WTC11 (cell line): ENCODE data around the gene LARP4B. TPM values are rescaled to one million over a fixed set of nuclear protein-coding genes. Genes with fewer than 3 reads are reported as not detected.

ENCODE experiments used
- ATAC-seq: fragments of 200-7000 bp; cut with Tn5 transposase; 2 replicates; pipeline ENCODE4 v1.10.0; 2021; ENCODE audit warnings: mild to moderate bottlenecking, moderate library complexity
- CTCF ChIA-PET: fragments of 300-600 bp; sonication (Branson Sonifier 250); formaldehyde crosslinking; loops from one replicate; lab custom pipeline; 2021; ENCODE audit warnings: antibody characterized with exemption; lab: Charles Lee
- POLR2A ChIA-PET: fragments of 350-600 bp; sonication (Branson Sonifier 250); formaldehyde crosslinking; loops from one replicate; lab custom pipeline; 2021; ENCODE audit warnings: antibody characterized with exemption; lab: Charles Lee
- DNase-seq: peaks from one replicate; pipeline ENCODE4 v3.0.0; 2021; ENCODE audit warnings: low spot score
- H3K27ac Mint-ChIP-seq: 2 replicates; pipeline ENCODE4 v1.8.0; 2021; ENCODE audit warnings: mixed read lengths
- H3K27me3 Mint-ChIP-seq: 2 replicates; pipeline ENCODE4 v1.8.0; 2021; ENCODE audit warnings: low read depth, mild to moderate bottlenecking, moderate library complexity, mixed read lengths
- H3K36me3 Mint-ChIP-seq: 2 replicates; pipeline ENCODE4 v1.8.0; 2021; ENCODE audit warnings: mixed read lengths
- H3K4me1 Mint-ChIP-seq: 2 replicates; pipeline ENCODE4 v1.8.0; 2022; ENCODE audit warnings: mixed read lengths
- H3K4me3 Mint-ChIP-seq: 2 replicates; pipeline ENCODE4 v1.8.0; 2021; ENCODE audit warnings: mild to moderate bottlenecking, moderate library complexity, mixed read lengths
- H3K9me3 Mint-ChIP-seq: 2 replicates; pipeline ENCODE4 v1.8.0; 2021; ENCODE audit warnings: mixed read lengths
- FOXK1 ChIP-seq: sonication (generic); formaldehyde crosslinking; IDR thresholded peaks from 2 replicates; pipeline ENCODE4 v1.8.0; 2022; ENCODE audit warnings: mild to moderate bottlenecking, moderate library complexity, missing genetic modification reagents
- FOXP1 ChIP-seq: sonication (generic); formaldehyde crosslinking; IDR thresholded peaks from 2 replicates; pipeline ENCODE4 v1.8.0; 2022; ENCODE audit warnings: missing genetic modification reagents, mild to moderate bottlenecking, moderate library complexity, borderline replicate concordance
- HMGA2 ChIP-seq: fragments of 250-450 bp; sonication (Bioruptor Pico); IDR thresholded peaks from 2 replicates; pipeline ENCODE4 v1.4.0; 2021; ENCODE audit warnings: mild to moderate bottlenecking, moderate library complexity
- NR1H2 ChIP-seq: sonication (generic); formaldehyde crosslinking; IDR thresholded peaks from 2 replicates; pipeline ENCODE4 v1.9.0; 2021; ENCODE audit warnings: mild to moderate bottlenecking, moderate library complexity, missing genetic modification reagents
- PRRX2 ChIP-seq: fragments of 250-450 bp; sonication (Bioruptor Pico); IDR thresholded peaks from 2 replicates; pipeline ENCODE4 v1.8.0; 2021; ENCODE audit warnings: mild to moderate bottlenecking
- SP1 ChIP-seq: sonication (generic); formaldehyde crosslinking; conservative IDR thresholded peaks from 2 replicates; pipeline ENCODE4 v1.8.1; 2022; ENCODE audit warnings: missing genetic modification reagents
- TCF7 ChIP-seq: sonication (generic); formaldehyde crosslinking; IDR thresholded peaks from 2 replicates; pipeline ENCODE4 v1.8.0; 2022; ENCODE audit warnings: mild to moderate bottlenecking, low read depth, missing genetic modification reagents, moderate library complexity
- TP53 ChIP-seq: sonication (generic); formaldehyde crosslinking; IDR thresholded peaks from 2 replicates; pipeline ENCODE4 v1.8.1; 2023; ENCODE audit warnings: mild to moderate bottlenecking, missing genetic modification reagents
- USF1 ChIP-seq: sonication (generic); formaldehyde crosslinking; IDR thresholded peaks from 2 replicates; pipeline ENCODE4 v1.8.0; 2022; ENCODE audit warnings: mild to moderate bottlenecking, missing genetic modification reagents
- ZNF138 ChIP-seq: sonication (generic); formaldehyde crosslinking; conservative IDR thresholded peaks from 2 replicates; pipeline ENCODE4 v1.8.1; 2022; ENCODE audit warnings: mild to moderate bottlenecking, moderate library complexity, missing genetic modification reagents
- ZNF281 ChIP-seq: sonication (generic); formaldehyde crosslinking; IDR thresholded peaks from 2 replicates; pipeline ENCODE4 v1.8.0; 2023; ENCODE audit warnings: mild to moderate bottlenecking, missing genetic modification reagents
- ZNF396 ChIP-seq: fragments of 250-450 bp; sonication (Bioruptor Pico); IDR thresholded peaks from 2 replicates; pipeline ENCODE4 v1.8.0; 2021; ENCODE audit warnings: mild to moderate bottlenecking, moderate library complexity, borderline replicate concordance
- ZNF416 ChIP-seq: fragments of 250-450 bp; sonication (Bioruptor Pico); IDR thresholded peaks from 2 replicates; pipeline ENCODE4 v1.9.0; 2021; ENCODE audit warnings: mild to moderate bottlenecking, inconsistent platforms
- total RNA-seq: library from RNA; stranded (reverse); gene quantifications from 3 replicates; pipeline ENCODE4 v1.2.3, GENCODE V29; 2021
- TF ChIP-seq, protein P1 (sequence below): sonication (generic); formaldehyde crosslinking; conservative IDR thresholded peaks from 2 replicates; pipeline ENCODE4 v1.8.1; 2022; ENCODE audit warnings: mild to moderate bottlenecking, missing genetic modification reagents
- TF ChIP-seq, protein P2 (sequence below): fragments of 250-450 bp; sonication (Bioruptor Pico); IDR thresholded peaks from 2 replicates; pipeline ENCODE4 v1.9.0; 2021; ENCODE audit warnings: mild to moderate bottlenecking, borderline replicate concordance
- TF ChIP-seq, protein P3 (sequence below): sonication (generic); formaldehyde crosslinking; IDR thresholded peaks from 2 replicates; pipeline ENCODE4 v1.8.0; 2022; ENCODE audit warnings: mild to moderate bottlenecking, missing genetic modification reagents
- TF ChIP-seq, protein P4 (sequence below): sonication (generic); formaldehyde crosslinking; IDR thresholded peaks from 2 replicates; pipeline ENCODE4 v1.8.0; 2022; ENCODE audit warnings: mild to moderate bottlenecking, missing genetic modification reagents
- TF ChIP-seq, protein P5 (sequence below): sonication (generic); formaldehyde crosslinking; IDR thresholded peaks from 2 replicates; pipeline ENCODE4 v1.8.1; 2022; ENCODE audit warnings: mild to moderate bottlenecking, missing genetic modification reagents, moderate library complexity, borderline replicate concordance

Gene LARP4B
- total RNA-seq, 1 experiment from 2014 or later: 87.1 TPM

DNA sequence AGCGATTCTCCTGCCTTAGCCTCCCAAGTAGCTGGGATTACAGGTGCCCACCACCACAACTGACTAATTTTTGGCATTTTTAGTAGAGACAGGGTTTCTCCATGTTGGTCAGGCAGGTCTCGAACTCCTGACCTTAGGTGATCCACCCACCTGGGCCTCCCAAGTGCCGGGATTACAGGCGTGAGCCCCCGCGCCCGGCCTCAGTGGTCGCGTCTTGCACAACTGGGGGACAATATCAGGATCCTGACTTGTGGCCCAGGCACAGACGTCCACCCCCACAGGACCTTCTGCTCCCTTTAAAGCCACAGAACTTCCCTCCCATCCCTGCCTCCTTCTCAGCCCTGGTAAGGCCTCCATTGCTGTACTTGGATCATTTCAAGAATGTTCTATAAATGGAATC is 16.8 kb upstream of the LARP4B start (continued):
- no peak for TF ChIP-seq TP53
- no peak for TF ChIP-seq SP1 (CRISPR knock-in tag)
- no peak for TF ChIP-seq PRRX2 (CRISPR knock-in tag)
- no peak for TF ChIP-seq FOXP1 (CRISPR knock-in tag)
- TF ChIP-seq, protein P1, sequence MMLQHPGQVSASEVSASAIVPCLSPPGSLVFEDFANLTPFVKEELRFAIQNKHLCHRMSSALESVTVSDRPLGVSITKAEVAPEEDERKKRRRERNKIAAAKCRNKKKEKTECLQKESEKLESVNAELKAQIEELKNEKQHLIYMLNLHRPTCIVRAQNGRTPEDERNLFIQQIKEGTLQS: no peak
- TF ChIP-seq ZNF281: no peak
- no peak for TF ChIP-seq TCF7 (CRISPR knock-in tag)

- POLR2A ChIA-PET: no interaction called here
- TF ChIP-seq FOXK1: no peak
- no peak for TF ChIP-seq ZNF396
- TF ChIP-seq, protein P2, sequence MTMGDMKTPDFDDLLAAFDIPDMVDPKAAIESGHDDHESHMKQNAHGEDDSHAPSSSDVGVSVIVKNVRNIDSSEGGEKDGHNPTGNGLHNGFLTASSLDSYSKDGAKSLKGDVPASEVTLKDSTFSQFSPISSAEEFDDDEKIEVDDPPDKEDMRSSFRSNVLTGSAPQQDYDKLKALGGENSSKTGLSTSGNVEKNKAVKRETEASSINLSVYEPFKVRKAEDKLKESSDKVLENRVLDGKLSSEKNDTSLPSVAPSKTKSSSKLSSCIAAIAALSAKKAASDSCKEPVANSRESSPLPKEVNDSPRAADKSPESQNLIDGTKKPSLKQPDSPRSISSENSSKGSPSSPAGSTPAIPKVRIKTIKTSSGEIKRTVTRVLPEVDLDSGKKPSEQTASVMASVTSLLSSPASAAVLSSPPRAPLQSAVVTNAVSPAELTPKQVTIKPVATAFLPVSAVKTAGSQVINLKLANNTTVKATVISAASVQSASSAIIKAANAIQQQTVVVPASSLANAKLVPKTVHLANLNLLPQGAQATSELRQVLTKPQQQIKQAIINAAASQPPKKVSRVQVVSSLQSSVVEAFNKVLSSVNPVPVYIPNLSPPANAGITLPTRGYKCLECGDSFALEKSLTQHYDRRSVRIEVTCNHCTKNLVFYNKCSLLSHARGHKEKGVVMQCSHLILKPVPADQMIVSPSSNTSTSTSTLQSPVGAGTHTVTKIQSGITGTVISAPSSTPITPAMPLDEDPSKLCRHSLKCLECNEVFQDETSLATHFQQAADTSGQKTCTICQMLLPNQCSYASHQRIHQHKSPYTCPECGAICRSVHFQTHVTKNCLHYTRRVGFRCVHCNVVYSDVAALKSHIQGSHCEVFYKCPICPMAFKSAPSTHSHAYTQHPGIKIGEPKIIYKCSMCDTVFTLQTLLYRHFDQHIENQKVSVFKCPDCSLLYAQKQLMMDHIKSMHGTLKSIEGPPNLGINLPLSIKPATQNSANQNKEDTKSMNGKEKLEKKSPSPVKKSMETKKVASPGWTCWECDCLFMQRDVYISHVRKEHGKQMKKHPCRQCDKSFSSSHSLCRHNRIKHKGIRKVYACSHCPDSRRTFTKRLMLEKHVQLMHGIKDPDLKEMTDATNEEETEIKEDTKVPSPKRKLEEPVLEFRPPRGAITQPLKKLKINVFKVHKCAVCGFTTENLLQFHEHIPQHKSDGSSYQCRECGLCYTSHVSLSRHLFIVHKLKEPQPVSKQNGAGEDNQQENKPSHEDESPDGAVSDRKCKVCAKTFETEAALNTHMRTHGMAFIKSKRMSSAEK (CRISPR knock-in tag): no peak
- TF ChIP-seq, protein P3, sequence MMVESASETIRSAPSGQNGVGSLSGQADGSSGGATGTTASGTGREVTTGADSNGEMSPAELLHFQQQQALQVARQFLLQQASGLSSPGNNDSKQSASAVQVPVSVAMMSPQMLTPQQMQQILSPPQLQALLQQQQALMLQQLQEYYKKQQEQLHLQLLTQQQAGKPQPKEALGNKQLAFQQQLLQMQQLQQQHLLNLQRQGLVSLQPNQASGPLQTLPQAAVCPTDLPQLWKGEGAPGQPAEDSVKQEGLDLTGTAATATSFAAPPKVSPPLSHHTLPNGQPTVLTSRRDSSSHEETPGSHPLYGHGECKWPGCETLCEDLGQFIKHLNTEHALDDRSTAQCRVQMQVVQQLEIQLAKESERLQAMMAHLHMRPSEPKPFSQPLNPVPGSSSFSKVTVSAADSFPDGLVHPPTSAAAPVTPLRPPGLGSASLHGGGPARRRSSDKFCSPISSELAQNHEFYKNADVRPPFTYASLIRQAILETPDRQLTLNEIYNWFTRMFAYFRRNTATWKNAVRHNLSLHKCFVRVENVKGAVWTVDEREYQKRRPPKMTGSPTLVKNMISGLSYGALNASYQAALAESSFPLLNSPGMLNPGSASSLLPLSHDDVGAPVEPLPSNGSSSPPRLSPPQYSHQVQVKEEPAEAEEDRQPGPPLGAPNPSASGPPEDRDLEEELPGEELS (CRISPR knock-in tag): no peak
- no peak for TF ChIP-seq HMGA2 (CRISPR knock-in tag)
- TF ChIP-seq, protein P4, sequence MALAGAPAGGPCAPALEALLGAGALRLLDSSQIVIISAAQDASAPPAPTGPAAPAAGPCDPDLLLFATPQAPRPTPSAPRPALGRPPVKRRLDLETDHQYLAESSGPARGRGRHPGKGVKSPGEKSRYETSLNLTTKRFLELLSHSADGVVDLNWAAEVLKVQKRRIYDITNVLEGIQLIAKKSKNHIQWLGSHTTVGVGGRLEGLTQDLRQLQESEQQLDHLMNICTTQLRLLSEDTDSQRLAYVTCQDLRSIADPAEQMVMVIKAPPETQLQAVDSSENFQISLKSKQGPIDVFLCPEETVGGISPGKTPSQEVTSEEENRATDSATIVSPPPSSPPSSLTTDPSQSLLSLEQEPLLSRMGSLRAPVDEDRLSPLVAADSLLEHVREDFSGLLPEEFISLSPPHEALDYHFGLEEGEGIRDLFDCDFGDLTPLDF: no peak
- TF ChIP-seq, protein P5, sequence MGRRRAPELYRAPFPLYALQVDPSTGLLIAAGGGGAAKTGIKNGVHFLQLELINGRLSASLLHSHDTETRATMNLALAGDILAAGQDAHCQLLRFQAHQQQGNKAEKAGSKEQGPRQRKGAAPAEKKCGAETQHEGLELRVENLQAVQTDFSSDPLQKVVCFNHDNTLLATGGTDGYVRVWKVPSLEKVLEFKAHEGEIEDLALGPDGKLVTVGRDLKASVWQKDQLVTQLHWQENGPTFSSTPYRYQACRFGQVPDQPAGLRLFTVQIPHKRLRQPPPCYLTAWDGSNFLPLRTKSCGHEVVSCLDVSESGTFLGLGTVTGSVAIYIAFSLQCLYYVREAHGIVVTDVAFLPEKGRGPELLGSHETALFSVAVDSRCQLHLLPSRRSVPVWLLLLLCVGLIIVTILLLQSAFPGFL: no peak
- no peak for TF ChIP-seq USF1 (CRISPR knock-in tag)
- no peak for TF ChIP-seq NR1H2
- no peak for TF ChIP-seq ZNF138 (CRISPR knock-in tag)
- TF ChIP-seq ZNF416: no peak
- H3K27me3 Mint-ChIP-seq: peaks cover 5% of the 10 kb centered on the region
- CTCF ChIA-PET: no interaction called here
- H3K4me1 Mint-ChIP-seq: peaks cover 5% of the 10 kb centered on the region
- no peaks in the 10 kb centered on the region for H3K9me3 Mint-ChIP-seq
- no peak overlapping the region for H3K27ac Mint-ChIP-seq
- no peak overlapping the region for H3K4me3 Mint-ChIP-seq
- ATAC-seq: no peak
- H3K36me3 Mint-ChIP-seq: no peaks in the 10 kb centered on the region
- no peak for DNase-seq
Observed at GRCh38 chr10:947881-948280, 16.4 kb upstream of the LARP4B start.
